HG03442 (cell line): ENCODE data around the gene KYNU.
A peak's percentile ranks its signal among the peaks of the same experiment; 100 is the strongest.
"Not testable (repeated sequence)": the region's sequence is repeated elsewhere in the genome, so short reads cannot be mapped to it uniquely, and the experiment has no call there.

ENCODE experiments used
- ATAC-seq: cut with Tn5 transposase; IDR thresholded peaks from one replicate; pipeline ENCODE4 v1.9.1; 2021; ENCODE audit warnings: mild to moderate bottlenecking, moderate library complexity; ENCODE audit not compliant: unreplicated experiment

KYNU gene

GRCh38 chr2:142914507-142915313 is 37.2 kb downstream of the KYNU start:
- ATAC-seq, result peak; percentile 100

GRCh38 chr2:142915502-142915901 is 38.0 kb downstream of the KYNU start:
- no peak for ATAC-seq

GRCh38 chr2:142918624-142919023 is 41.2 kb downstream of the KYNU start:
- ATAC-seq, result no peak

GRCh38 chr2:142920571-142920970 is 43.1 kb downstream of the KYNU start:
- no peak for ATAC-seq

GRCh38 chr2:142926445-142926844 is 49.0 kb downstream of the KYNU start:
- ATAC-seq, result no peak

GRCh38 chr2:142930835-142931398 is 53.5 kb downstream of the KYNU start:
- ATAC-seq, result no peak

- ATAC-seq, result no peak
These were observed 56.5 kb downstream of the KYNU start for GRCh38 chr2:142933916-142934315.

GRCh38 chr2:142935563-142936089 is 58.2 kb downstream of the KYNU start:
- no peak for ATAC-seq

- no peak for ATAC-seq
These were observed 59.2 kb downstream of the KYNU start for GRCh38 chr2:142936629-142937028.

- ATAC-seq, result no peak
These were observed 59.9 kb downstream of the KYNU start for GRCh38 chr2:142937347-142937746.

- no peak for ATAC-seq
These were observed 60.8 kb downstream of the KYNU start for GRCh38 chr2:142938240-142938639.

- ATAC-seq, result no peak
These were observed 63.3 kb downstream of the KYNU start for GRCh38 chr2:142940606-142941223.

GRCh38 chr2:142942690-142943089 is 65.2 kb downstream of the KYNU start:
- no peak for ATAC-seq

GRCh38 chr2:142944264-142944663 is 66.8 kb downstream of the KYNU start:
- no peak for ATAC-seq

- ATAC-seq, result no peak
These were observed 67.3 kb downstream of the KYNU start for GRCh38 chr2:142944721-142945120.

GRCh38 chr2:142946941-142947340 is 69.5 kb downstream of the KYNU start:
- no peak for ATAC-seq

GRCh38 chr2:142948723-142949122 is 71.3 kb downstream of the KYNU start:
- ATAC-seq, result not testable (repeated sequence)

GRCh38 chr2:142950323-142950722 is 72.9 kb downstream of the KYNU start:
- not testable (repeated sequence) for ATAC-seq

- ATAC-seq, result no peak
These were observed 73.9 kb downstream of the KYNU start for GRCh38 chr2:142951190-142952007.

- no peak for ATAC-seq
These were observed 74.6 kb downstream of the KYNU start for GRCh38 chr2:142952018-142952417.
